Stomach (tissue), 9 donors: ENCODE measurements around the gene PUM2. TPM values are rescaled to one million over a fixed set of nuclear protein-coding genes. Genes with fewer than 3 reads are reported as not detected.
A peak's percentile ranks its signal among the peaks of the same experiment; 100 is the strongest.

Experiments used
- DNase-seq, 2 donors: peaks; one replicate each; pipeline versions ENCODE4 v3.0.0 to v3.0.0-alpha.2; 2013 to 2019
- H3K27ac ChIP-seq, 5 donors: fragments of 200-600 bp in 4 of 5; sonication (generic) in 4 of 5; one replicate each; pipeline ENCODE4 v1.5.1; 2013 to 2019; ENCODE audit warnings: mild to moderate bottlenecking in 1 of 5, moderate library complexity in 1 of 5
- H3K27me3 ChIP-seq, 3 donors: fragments of 200-600 bp; sonication (generic); one replicate each; pipeline ENCODE4 v1.5.1; 2017 to 2019; ENCODE audit warnings: mixed run types in 1 of 3
- H3K36me3 ChIP-seq, 4 donors: fragments of 200-600 bp; sonication (generic); 1 replicate in 3 of 4; 2 replicates in 1 of 4; pipeline ENCODE4 v1.5.1; 2016 to 2019
- H3K4me1 ChIP-seq, 4 donors: fragments of 200-600 bp; sonication (generic); one replicate each; pipeline ENCODE4 v1.5.1; 2016 to 2019
- H3K4me3 ChIP-seq, 4 donors: fragments of 200-600 bp; sonication (generic) in 3 of 4; one replicate each; pipeline ENCODE4 v1.5.1; 2016 to 2019; ENCODE audit warnings: mild to moderate bottlenecking in 1 of 4
- H3K9me3 ChIP-seq, 4 donors: fragments of 200-600 bp; sonication (generic); one replicate each; pipeline ENCODE4 v1.5.1; 2016 to 2019
- EP300 ChIP-seq: sonication (generic); formaldehyde crosslinking; IDR thresholded peaks from one replicate; pipeline ENCODE4 v1.6.1; 2017; ENCODE audit warnings: antibody characterized with exemption
- POLR2A ChIP-seq, 4 donors: fragments of 450-650 bp; IDR thresholded peaks; one replicate each; pipeline ENCODE4 v1.6.1; 2016; ENCODE audit warnings: antibody characterized with exemption in 4 of 4, control low read depth in 2 of 4, mild to moderate bottlenecking in 1 of 4, moderate library complexity in 1 of 4
- POLR2AphosphoS5 ChIP-seq, 3 donors: sonication (generic); formaldehyde crosslinking; IDR thresholded peaks; one replicate each; pipeline ENCODE4 v1.6.1; 2016; ENCODE audit warnings: antibody characterized with exemption in 3 of 3
- whole genome bisulfite sequencing, 5 donors: extraction: QIAGEN DNeasy Blood & Tissue Kit in 3 of 5; methylation state at CpG; one replicate each; pipeline versions ENCODE4 v1.1.5 to v1.1.7; 2013 to 2018; 5-methylcytosine and 5-hydroxymethylcytosine counted together
- intact Hi-C: fragments of 100-400 bp; cut with DNase I; formaldehyde crosslinking; loops from one replicate; pipeline ENCODE4 v1.15.1; 2023; ENCODE audit warnings: low total_unique reads
- polyA plus RNA-seq, 3 donors: library from polyadenylated mRNA; stranded (reverse); fragments of 200-250 nt; gene quantifications; one replicate each; pipeline ENCODE4 v1.2.3, GENCODE V29; 2013
- total RNA-seq, 5 donors: library from RNA; depleted of rRNA; stranded (reverse); fragments of >200 nt; gene quantifications; one replicate each; pipeline versions ENCODE4 v1.1.0 to v1.2.3, GENCODE V29; 2014 to 2016
- TF ChIP-seq, protein P1 (sequence below), 7 experiments: fragments of 450-650 bp in 4 of 7; fragments of 200-600 bp in 3 of 7; sonication (generic) in 3 of 7; IDR thresholded peaks; one replicate each; pipeline ENCODE4 v1.5.1; 2016 to 2019; ENCODE audit warnings: antibody characterized with exemption in 7 of 7, control low read depth in 2 of 7, mild to moderate bottlenecking in 1 of 7
- donor health status: healthy with polysubstance abuse.
- donor health status: Bipolar disorder and iron deficiency.
- donor health status: healthy.

The PUM2 gene
- total and polyA plus RNA-seq, 8 donors: 20.9 to 128 (median 39.7) TPM

DNA sequence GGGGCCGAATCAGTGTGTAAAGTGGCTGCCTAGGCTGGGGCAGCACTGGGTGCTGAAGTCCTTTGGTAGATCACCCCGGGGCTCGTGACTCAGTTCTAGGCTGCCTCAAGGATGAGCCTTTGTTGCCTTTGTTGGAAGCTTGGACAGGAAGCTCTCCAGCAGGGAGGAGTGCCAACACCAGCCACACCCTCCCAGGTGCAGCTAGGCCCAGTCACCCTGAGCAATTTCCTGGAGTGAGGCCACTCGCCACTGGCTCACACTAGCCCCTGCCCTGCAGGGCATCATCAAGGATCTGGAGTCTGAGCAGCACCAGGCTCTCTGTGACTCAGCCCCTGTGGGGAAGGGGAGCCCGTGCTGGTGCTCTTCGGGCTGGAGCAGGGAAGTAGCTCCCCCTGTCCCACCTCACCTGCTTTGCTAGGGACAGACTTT lies 119.0 kb downstream of the PUM2 start:
- intact Hi-C loops: no loop called here
- H3K4me3 ChIP-seq: no peak overlapping the region
- TF ChIP-seq POLR2A (IDR thresholded peaks at IDR 0.05) (no peak), POLR2AphosphoS5 (IDR thresholded peaks at IDR 0.05) (peak in 2 of 3 donors; percentile 61 to 79)
- peak; percentile 80 to 87 for DNase-seq
- H3K27ac ChIP-seq: peak overlapping the region in 3 of 5 donors; percentile 25 to 49 (median 43)
- 34 to 54% (median 50%) methylated on average over 6 of the region's 6 CpGs for WGBS, 5 donors
- peaks cover 0 to 4% (median 0%) of the 10 kb centered on the region in 3 donors for H3K27me3 ChIP-seq
- no peaks in the 10 kb centered on the region for H3K36me3 ChIP-seq
- no peaks in the 10 kb centered on the region for H3K4me1 ChIP-seq
- no peaks in the 10 kb centered on the region for H3K9me3 ChIP-seq

- DNase-seq: no peak
- TF ChIP-seq POLR2A (IDR thresholded peaks at IDR 0.05): no peak
- TF ChIP-seq, protein P1, sequence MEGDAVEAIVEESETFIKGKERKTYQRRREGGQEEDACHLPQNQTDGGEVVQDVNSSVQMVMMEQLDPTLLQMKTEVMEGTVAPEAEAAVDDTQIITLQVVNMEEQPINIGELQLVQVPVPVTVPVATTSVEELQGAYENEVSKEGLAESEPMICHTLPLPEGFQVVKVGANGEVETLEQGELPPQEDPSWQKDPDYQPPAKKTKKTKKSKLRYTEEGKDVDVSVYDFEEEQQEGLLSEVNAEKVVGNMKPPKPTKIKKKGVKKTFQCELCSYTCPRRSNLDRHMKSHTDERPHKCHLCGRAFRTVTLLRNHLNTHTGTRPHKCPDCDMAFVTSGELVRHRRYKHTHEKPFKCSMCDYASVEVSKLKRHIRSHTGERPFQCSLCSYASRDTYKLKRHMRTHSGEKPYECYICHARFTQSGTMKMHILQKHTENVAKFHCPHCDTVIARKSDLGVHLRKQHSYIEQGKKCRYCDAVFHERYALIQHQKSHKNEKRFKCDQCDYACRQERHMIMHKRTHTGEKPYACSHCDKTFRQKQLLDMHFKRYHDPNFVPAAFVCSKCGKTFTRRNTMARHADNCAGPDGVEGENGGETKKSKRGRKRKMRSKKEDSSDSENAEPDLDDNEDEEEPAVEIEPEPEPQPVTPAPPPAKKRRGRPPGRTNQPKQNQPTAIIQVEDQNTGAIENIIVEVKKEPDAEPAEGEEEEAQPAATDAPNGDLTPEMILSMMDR (IDR thresholded peaks at IDR 0.05): no peak
- no peak for TF ChIP-seq EP300
- no peak for TF ChIP-seq POLR2AphosphoS5 (IDR thresholded peaks at IDR 0.05)
- Histone ChIP-seq H3K4me3 (no peak overlapping the region), H3K4me1 (peaks cover 0 to 3% (median 1%) of the 10 kb centered on the region in 4 donors), H3K27me3 (peaks cover 0 to 9% (median 0%) of the 10 kb centered on the region in 3 donors), H3K36me3 (no peaks in the 10 kb centered on the region), H3K9me3 (no peaks in the 10 kb centered on the region), H3K27ac (peak overlapping the region in 3 of 5 donors; percentile 25 to 49 (median 43))
- WGBS, 5 donors: 69 to 81% (median 74%) methylated on average over 6 of the region's 6 CpGs
- intact Hi-C loops: no loop called here
These were observed 119.5 kb downstream of the PUM2 start for GRCh38 chr2:20231159-20231558.

DNA sequence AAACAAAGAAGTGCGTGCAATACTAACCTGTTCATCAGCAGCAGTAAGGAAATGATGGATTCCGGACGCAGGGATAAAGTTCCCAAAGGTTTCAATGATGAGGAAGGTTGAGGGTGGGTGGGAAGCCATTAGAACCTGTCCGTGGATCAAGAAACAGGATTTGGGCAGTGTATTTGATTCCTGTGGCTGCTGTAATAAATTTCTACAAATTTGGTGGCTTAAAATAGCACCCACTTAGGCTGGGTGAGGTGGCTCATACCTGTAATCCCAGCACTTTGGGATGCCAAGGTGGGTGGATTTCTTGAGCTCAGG lies 120.6 kb downstream of the PUM2 start:
- intact Hi-C loops: no loop called here
- 83 to 95% (median 90%) methylated on average over 4 of the region's 4 CpGs for WGBS, 5 donors
- no peak overlapping the region for H3K27ac ChIP-seq
- H3K4me3 ChIP-seq: no peak overlapping the region
- no peaks in the 10 kb centered on the region for H3K9me3 ChIP-seq
- H3K36me3 ChIP-seq: no peaks in the 10 kb centered on the region
- H3K4me1 ChIP-seq: peaks cover 7 to 14% (median 12%) of the 10 kb centered on the region in 4 donors
- TF ChIP-seq, protein P1 (IDR thresholded peaks at IDR 0.05): no peak
- TF ChIP-seq POLR2AphosphoS5 (IDR thresholded peaks at IDR 0.05) (no peak), POLR2A (IDR thresholded peaks at IDR 0.05) (no peak), EP300 (no peak)
- DNase-seq: no peak
- H3K27me3 ChIP-seq: peaks cover 0 to 20% (median 0%) of the 10 kb centered on the region in 3 donors

GRCh38 chr2:20229322-20230113 lies 121.1 kb downstream of the PUM2 start:
- TF ChIP-seq POLR2AphosphoS5 (IDR thresholded peaks at IDR 0.05): no peak
- TF ChIP-seq EP300: no peak
- TF ChIP-seq, protein P1 (IDR thresholded peaks at IDR 0.05): no peak
- no peak for TF ChIP-seq POLR2A (IDR thresholded peaks at IDR 0.05)
- no peak overlapping the region for H3K27ac ChIP-seq
- H3K9me3 ChIP-seq: no peaks in the 10 kb centered on the region
- H3K4me1 ChIP-seq: peaks cover 7 to 18% (median 16%) of the 10 kb centered on the region in 4 donors
- H3K36me3 ChIP-seq: no peaks in the 10 kb centered on the region
- DNase-seq: no peak
- peaks cover 0 to 25% (median 0%) of the 10 kb centered on the region in 3 donors for H3K27me3 ChIP-seq
- H3K4me3 ChIP-seq: no peak overlapping the region
- WGBS, 5 donors: 82 to 88% (median 85%) methylated on average over 8 of the region's 8 CpGs
- intact Hi-C loops: loop anchor here (10.0 kb wide), 1 partner anchor 95 kb away; no protein-coding TSS in a partner anchor
